ENCODE results near the gene TBRG1. TPM values are rescaled to one million over a fixed set of nuclear protein-coding genes. Genes with fewer than 3 reads are reported as not detected.
"Not testable (repeated sequence)": the region's sequence is repeated elsewhere in the genome, so short reads cannot be mapped to it uniquely, and the experiment has no call there.

The TBRG1 gene
- total RNA-seq, 4 donors from 2014 or later: 15.4 to 31.2 (median 19.8) TPM

GRCh38 chr11:124595302-124595701 lies 27.4 kb upstream of the TBRG1 start:
- Histone ChIP-seq H3K27me3 (peaks cover 0 to 21% (median 0%) of the 10 kb centered on the region in 4 donors), H3K4me1 (no peaks in the 10 kb centered on the region), H3K4me3 (no peak overlapping the region), H3K9me3 (no peaks in the 10 kb centered on the region), H3K27ac (no peak overlapping the region), H3K36me3 (no peaks in the 10 kb centered on the region)
- DNase-seq: no peak
- TF ChIP-seq CTCF (IDR thresholded peaks at IDR 0.05): no peak
- 95% methylated on average over 3 of the region's 3 CpGs; no CpG with 5 or more reads in 1 of the 2 donors for WGBS, 2 donors
- intact Hi-C loops (cut with DNase I): no loop called here

- Histone ChIP-seq H3K27ac (no peak overlapping the region), H3K4me3 (no peak overlapping the region), H3K27me3 (peaks cover 0 to 14% (median 0%) of the 10 kb centered on the region in 4 donors), H3K36me3 (no peaks in the 10 kb centered on the region), H3K9me3 (no peaks in the 10 kb centered on the region), H3K4me1 (no peaks in the 10 kb centered on the region)
- TF ChIP-seq CTCF (IDR thresholded peaks at IDR 0.05) (no peak), POLR2A (IDR thresholded peaks at IDR 0.05) (no peak)
- intact Hi-C loops (cut with DNase I): no loop called here
- DNase-seq: no peak
These were observed 25.0 kb upstream of the TBRG1 start for GRCh38 chr11:124597626-124598025.

GRCh38 chr11:124600621-124601320 lies 21.9 kb upstream of the TBRG1 start:
- Histone ChIP-seq H3K27ac (no peak overlapping the region), H3K4me1 (no peaks in the 10 kb centered on the region), H3K9me3 (no peaks in the 10 kb centered on the region), H3K36me3 (no peaks in the 10 kb centered on the region), H3K4me3 (no peak overlapping the region), H3K27me3 (peaks cover 0 to 6% (median 0%) of the 10 kb centered on the region in 4 donors)
- WGBS, 2 donors: 55 to 66% methylated on average over 5 of the region's 5 CpGs
- TF ChIP-seq CTCF (IDR thresholded peaks at IDR 0.05): no peak
- no peak for TF ChIP-seq POLR2A (IDR thresholded peaks at IDR 0.05)
- DNase-seq: no peak
- intact Hi-C loops (cut with DNase I): no loop called here

- no peak overlapping the region for H3K27ac ChIP-seq
- no peak overlapping the region for H3K4me3 ChIP-seq
- intact Hi-C loops (cut with DNase I): no loop called here
- no peaks in the 10 kb centered on the region for H3K4me1 ChIP-seq
- H3K9me3 ChIP-seq: no peaks in the 10 kb centered on the region
- H3K36me3 ChIP-seq: no peaks in the 10 kb centered on the region
- 82 to 84% methylated on average over 2 to 3 of the region's 3 CpGs for WGBS, 2 donors
- DNase-seq: no peak
- TF ChIP-seq POLR2A (IDR thresholded peaks at IDR 0.05): no peak
- TF ChIP-seq CTCF (IDR thresholded peaks at IDR 0.05): no peak
- H3K27me3 ChIP-seq: peaks cover 0 to 5% (median 0%) of the 10 kb centered on the region in 4 donors
These were observed 20.5 kb upstream of the TBRG1 start for GRCh38 chr11:124602193-124602592.

GRCh38 chr11:124602723-124603122 lies 19.9 kb upstream of the TBRG1 start:
- DNase-seq; intact Hi-C loops (cut with DNase I); H3K36me3 ChIP-seq; H3K4me3 ChIP-seq; H3K4me1 ChIP-seq; H3K27ac ChIP-seq; H3K27me3 ChIP-seq; H3K9me3 ChIP-seq: not testable (repeated sequence)
- 52 to 68% methylated on average over 3 of the region's 3 CpGs for WGBS, 2 donors

GRCh38 chr11:124605719-124606118 lies 16.9 kb upstream of the TBRG1 start:
- Histone ChIP-seq H3K36me3 (no peaks in the 10 kb centered on the region), H3K4me3 (no peak overlapping the region), H3K9me3 (no peaks in the 10 kb centered on the region), H3K4me1 (no peaks in the 10 kb centered on the region), H3K27me3 (no peaks in the 10 kb centered on the region), H3K27ac (no peak overlapping the region)
- 76 to 84% methylated on average over 3 of the region's 3 CpGs for WGBS, 2 donors
- intact Hi-C loops (cut with DNase I): no loop called here
- DNase-seq: no peak
- TF ChIP-seq POLR2A (IDR thresholded peaks at IDR 0.05): no peak
- no peak for TF ChIP-seq CTCF (IDR thresholded peaks at IDR 0.05)
